RCC 7860 (cell line): Measurements from ENCODE around the gene PDK2.
"Not testable (repeated sequence)": the region's sequence is repeated elsewhere in the genome, so short reads cannot be mapped to it uniquely, and the experiment has no call there.

ENCODE experiments used
- DNase-seq: peaks from one replicate; pipeline ENCODE4 v3.0.0-alpha.2; 2015; ENCODE audit warnings: low spot score
- FAIRE-seq: peaks from 2 replicates; lab custom pipeline; 2012; peaks lifted over from hg19 to GRCh38; lab: Jason Lieb, UNC

PDK2 gene

DNA sequence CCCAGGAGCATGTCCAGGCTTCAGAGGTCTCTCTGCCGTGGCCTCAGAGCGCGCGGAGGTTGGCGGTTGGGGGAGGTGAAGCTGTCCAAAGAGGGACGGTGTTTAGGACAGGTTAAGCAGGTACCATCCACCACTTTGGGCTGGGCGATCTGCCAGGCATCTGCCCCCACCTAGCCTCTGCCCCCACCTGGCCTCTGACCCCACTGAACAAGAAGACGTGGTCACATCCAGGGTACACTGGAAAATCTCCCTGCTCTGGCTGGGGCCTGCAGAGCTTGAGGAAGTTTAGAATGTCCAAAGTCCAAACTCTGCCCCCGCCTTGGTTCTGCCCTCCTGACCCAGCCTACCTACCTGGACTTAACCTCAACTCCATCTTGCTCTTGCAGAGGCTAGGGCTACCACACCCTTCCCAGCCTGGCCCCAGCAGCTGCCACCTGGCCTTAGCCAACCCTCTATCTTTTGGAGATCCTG, 37.6 kb upstream of the PDK2 start:
- FAIRE-seq (no peak), DNase-seq (no peak)

DNA sequence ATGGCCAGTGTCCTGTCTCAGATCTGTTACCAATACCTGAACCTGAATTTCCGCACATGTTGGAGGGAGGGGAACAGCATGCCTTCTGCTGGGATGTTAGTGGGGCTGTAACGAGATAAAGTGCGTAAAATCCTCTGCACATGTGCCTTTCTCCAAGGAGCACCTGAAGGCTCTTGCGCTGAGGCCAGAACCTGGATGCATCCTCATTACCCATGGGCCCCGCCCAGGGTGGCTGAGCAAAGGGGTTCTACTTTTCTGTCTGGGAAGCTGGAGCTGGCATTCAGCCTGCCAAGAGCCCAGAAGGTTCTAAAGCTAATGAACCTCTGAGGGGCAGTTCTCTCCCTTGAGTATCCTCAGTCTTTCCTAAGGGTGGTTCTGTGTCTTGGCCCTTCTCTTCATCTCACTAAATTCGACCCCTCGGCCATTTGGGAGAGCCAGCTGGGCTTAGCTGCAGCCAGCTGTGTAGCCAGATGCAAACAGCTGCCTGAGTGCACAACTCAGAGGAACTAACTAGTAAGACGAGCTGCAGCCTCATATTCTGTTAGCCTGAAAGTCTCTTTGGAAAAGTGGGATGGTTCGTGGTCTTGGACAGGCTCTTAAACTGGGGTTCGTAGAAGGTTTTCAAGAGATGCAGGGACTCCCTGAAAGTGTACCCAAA, 36.7 kb upstream of the PDK2 start:
- DNase-seq (no peak), FAIRE-seq (no peak)

GRCh38 chr17:50059256-50059655, 35.9 kb upstream of the PDK2 start:
- FAIRE-seq (no peak), DNase-seq (peak; percentile 32)

GRCh38 chr17:50059759-50060273, 35.3 kb upstream of the PDK2 start:
- peak; percentile 40 for FAIRE-seq

DNA sequence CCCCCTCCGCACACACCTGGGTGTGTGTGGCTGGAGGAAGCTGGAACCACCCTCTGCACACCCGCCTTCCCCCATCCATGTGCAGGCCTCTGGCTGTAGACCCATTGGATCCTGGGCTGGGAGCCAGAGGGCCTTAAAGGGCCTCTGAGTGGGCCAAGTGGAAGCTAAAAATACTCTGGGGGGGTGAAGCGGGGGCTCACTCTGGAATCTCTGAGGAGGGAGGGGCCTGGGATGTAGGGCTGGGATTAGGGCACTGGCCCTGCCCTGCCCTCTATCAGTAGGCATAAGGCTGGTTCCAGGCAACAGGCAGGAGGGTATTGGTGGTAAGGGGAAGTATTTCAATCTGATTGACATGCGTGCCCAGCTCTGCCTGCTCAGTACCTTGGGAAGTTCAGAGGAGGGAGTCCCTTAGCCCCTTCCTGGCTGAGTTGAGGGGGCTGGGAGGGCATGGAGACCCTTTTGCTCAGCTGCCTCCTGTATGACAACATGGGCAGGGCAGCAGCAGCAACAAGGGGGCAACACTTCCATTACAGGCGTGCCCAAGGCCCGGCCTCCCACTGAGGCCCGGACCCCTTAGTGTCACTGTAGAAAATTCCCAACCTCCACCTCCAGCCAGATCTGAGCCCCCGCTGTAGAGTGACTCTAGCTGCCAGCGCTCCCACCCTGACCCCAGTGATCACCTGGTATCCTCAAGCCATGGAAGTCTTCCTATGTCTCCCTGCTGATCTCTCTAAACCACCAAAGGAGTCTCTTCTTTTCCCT, 34.0 kb upstream of the PDK2 start:
- no peak for DNase-seq
- FAIRE-seq: peak; percentile 18

More at GRCh38 chr17:50059759-50060273, 35.3 kb upstream of the PDK2 start:
- peak; percentile 43 for DNase-seq

DNA sequence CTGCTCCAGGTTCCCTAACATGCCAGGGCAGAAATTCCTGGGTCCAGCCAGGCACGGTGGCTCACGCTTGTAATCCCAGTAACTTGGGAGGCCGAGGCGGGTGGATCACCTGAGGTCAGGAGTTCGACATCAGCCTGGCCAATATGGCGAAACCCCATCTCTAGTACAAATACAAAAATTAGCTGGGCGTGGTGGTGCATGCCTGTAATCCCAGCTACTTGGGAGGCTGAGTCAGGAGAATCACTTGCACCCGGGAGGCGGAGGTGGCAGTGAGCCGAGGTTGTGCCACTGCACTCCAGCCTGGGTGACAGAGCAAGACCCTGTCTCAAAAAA, 33.5 kb upstream of the PDK2 start:
- peak; percentile 50 for DNase-seq
- FAIRE-seq: not testable (repeated sequence)

DNA sequence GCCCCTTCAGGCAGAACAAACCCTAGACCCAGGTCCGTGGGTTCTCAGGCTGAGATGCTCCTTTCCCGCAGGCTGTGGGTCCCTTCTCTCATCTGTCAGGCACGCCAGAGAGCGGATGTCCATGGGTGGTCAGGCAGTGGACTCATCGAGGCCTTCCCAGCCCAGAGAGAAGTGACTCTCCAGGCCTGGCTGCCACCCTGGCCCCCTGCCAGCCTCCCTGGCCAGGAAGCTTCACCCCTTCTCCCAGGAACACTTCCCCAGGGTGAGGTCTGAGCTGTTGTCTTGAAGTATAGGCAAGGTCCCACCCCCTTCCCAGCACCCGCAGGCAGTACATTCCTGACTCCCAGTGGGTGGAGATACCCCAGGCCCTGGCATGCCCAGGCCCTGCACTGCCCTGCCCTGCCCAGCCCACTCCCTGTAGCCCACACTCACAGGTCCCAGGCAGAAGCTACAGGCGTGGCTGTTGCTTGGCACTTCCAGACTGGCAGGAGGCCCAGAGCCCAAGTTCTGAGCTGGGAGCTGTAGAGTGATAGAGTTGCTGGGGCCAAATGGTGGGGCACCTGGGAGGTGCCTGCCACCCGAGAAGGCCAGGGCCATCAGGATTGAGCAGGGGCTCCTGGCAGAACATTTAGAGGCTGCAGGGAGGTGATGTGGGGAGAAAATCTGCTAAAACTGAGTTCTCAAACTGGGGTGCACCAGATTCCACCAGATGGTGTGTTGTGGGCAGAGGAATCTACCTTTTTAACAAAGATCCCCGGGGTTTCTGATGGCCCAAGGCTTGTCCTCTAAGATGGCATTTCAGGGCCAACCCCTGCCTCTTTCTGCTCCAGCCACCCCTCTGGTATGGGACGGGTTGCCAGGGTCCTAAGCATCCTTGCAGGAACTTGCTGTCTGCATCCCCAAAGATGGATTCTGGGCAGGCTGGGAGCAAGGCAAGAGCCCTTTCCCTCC, 32.6 kb upstream of the PDK2 start:
- DNase-seq: peak; percentile 99
- FAIRE-seq: peak; percentile 97

- FAIRE-seq: peak; percentile 74
- DNase-seq: peak; percentile 84
Measured at GRCh38 chr17:50063561-50064252, 31.4 kb upstream of the PDK2 start.

- DNase-seq: peak; percentile 98
- FAIRE-seq: peak; percentile 93
Measured at GRCh38 chr17:50064253-50065001, 30.7 kb upstream of the PDK2 start.

- FAIRE-seq (no peak), DNase-seq (no peak)
Measured at GRCh38 chr17:50065056-50065455, 30.1 kb upstream of the PDK2 start.

DNA sequence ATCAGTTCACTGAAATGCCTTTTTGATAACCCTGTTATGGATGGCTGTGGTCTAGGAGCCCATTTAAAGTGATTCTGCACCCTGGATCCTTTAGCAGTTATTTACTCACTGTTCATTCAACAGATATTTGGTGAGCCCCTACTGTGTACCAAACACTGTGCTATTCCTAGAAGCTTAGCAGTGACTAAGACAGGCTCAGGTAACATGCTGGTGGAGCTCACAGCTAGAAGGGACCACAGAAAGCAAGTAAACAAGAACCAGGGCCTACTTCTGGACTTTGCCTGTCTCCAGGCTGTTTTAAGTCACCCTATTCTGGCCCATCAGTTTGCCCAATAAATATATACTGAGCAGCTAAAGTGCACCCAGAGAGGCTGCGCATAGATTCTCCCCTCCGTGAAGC, 28.2 kb upstream of the PDK2 start:
- no peak for FAIRE-seq

DNA sequence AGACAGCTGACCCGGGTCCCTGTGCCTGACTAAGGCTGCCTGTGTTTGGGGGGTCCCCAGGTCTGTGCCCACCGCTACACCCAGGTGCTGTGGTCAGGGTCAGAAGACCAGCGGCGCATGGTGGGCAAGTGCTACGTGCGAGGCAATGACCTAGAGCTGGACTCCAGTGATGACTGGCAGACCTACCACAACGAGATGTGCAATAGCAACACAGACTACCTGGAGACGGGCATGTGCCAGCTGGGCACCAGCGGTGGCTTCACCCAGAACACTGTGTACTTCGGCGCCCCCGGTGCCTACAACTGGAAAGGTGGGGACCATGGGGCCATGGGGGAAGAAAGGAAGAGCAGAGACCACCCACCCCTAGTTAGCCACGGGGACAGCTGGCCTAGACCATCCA, 27.2 kb upstream of the PDK2 start:
- no peak for DNase-seq
- no peak for FAIRE-seq

More for the DNA sequence above, 28.2 kb upstream of the PDK2 start:
- no peak for DNase-seq

- DNase-seq: no peak
Measured at GRCh38 chr17:50070908-50071680, 24.1 kb upstream of the PDK2 start.

DNA sequence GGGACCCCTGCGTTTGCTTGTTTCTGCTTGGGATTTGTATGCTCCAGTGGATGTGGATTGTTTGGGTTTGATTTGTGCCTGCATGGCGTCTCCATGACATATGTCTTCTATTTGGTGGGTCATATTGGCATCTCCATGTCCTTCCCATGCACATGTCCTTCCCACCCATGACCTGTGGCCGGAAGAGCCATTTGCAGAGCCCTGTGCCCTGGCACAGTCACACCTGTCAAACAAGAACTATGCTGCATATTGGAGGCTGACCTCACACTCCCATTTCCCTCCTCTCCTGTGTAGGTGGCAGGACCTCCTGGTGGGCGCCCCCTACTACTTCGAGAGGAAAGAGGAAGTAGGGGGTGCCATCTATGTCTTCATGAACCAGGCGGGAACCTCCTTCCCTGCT, 23.5 kb upstream of the PDK2 start:
- DNase-seq: no peak
- FAIRE-seq: no peak

More at GRCh38 chr17:50070908-50071680, 24.1 kb upstream of the PDK2 start:
- no peak for FAIRE-seq

DNA sequence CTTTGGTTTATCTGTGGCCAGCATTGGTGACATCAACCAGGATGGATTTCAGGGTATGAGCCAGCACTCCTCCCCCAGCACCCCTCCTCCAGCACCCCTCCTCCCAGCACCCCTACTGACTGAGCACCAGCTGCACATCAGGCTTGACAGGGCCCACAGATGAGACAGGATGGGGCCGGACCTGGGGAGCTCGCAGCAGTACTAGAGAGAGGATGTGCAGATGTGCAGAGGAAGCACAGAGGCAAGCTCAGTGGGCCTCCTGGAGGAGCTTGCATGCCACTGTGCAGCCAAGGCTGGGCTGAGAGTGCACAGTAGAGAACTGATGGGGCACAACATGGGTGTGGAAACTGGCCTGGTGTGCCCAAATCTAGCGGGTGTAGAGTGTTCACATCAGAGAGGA, 23.0 kb upstream of the PDK2 start:
- no peak for FAIRE-seq
- no peak for DNase-seq

GRCh38 chr17:50072925-50073324, 22.2 kb upstream of the PDK2 start:
- FAIRE-seq: no peak
- no peak for DNase-seq

DNA sequence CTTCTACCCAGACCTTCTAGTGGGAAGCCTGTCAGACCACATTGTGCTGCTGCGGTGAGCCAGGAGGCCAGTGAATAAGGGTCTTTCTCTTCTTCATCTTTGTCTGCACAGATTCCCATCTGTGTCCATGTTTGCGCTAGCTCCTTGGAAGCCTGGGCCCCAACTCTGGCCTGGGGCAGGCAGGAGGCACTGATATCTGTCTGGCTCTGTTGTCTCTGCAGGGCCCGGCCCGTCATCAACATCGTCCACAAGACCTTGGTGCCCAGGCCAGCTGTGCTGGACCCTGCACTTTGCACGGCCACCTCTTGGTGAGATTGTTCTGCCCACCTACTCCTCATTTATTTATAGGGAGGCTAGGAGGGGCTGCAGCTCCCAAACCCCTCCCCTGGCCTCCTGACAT, 20.9 kb upstream of the PDK2 start:
- no peak for FAIRE-seq
- DNase-seq: no peak

DNA sequence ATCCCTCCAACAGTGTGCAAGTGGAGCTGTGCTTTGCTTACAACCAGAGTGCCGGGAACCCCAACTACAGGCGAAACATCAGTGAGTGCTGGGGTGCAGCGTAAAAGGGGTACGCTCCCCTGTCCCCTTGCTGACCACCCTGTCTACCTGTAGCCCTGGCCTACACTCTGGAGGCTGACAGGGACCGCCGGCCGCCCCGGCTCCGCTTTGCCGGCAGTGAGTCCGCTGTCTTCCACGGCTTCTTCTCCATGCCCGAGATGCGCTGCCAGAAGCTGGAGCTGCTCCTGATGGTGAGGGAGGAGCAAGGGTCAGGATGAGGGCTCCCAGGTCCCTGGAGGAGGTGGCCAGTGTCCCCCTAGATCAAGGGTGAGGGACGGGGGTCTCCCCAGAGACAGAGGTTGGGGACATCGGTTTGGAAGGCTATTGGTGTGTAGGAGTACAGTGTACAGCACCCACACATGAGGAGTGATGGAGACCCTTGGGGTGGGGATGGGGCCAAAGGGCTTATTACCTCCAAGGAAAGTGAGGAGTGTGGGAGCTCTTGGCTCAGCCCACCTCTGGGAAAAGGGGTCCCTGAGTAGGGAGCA, 19.6 kb upstream of the PDK2 start:
- FAIRE-seq (no peak), DNase-seq (no peak)

DNA sequence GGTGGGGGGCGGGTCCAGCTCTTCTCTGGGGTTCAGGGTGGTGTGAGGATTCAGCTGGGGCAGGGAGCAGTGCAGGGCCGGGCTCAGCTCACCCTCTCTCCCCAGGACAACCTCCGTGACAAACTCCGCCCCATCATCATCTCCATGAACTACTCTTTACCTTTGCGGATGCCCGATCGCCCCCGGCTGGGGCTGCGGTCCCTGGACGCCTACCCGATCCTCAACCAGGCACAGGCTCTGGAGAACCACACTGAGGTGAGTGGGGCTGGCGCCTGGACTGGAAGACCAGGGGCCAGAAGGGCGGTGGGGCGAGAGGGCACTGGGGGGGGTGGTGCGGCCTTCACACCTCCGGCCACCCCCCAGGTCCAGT, 18.9 kb upstream of the PDK2 start:
- FAIRE-seq (no peak), DNase-seq (no peak)
